Measurements from ENCODE around the gene ALS2.

DNA sequence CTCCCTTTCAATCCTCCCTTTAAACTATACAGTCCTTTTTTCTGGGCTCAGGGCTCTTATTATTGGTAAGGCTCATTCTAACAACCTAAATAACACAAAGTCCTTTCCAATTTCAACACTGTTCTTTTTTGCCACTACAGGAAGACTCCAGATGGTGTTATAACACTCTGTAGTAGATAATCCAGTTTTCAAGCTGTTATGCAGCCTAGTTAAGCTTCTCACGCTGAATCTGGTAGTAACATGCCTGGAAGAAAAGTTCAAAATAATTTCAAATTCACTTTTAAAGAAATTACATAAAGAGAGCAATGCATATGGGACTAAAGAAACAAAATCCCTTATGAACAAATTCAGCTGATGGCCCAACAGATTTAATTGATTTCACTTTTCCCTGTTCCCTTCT lies 79.1 kb downstream of the ALS2 start:
- TF ChIP-seq, protein P1, sequence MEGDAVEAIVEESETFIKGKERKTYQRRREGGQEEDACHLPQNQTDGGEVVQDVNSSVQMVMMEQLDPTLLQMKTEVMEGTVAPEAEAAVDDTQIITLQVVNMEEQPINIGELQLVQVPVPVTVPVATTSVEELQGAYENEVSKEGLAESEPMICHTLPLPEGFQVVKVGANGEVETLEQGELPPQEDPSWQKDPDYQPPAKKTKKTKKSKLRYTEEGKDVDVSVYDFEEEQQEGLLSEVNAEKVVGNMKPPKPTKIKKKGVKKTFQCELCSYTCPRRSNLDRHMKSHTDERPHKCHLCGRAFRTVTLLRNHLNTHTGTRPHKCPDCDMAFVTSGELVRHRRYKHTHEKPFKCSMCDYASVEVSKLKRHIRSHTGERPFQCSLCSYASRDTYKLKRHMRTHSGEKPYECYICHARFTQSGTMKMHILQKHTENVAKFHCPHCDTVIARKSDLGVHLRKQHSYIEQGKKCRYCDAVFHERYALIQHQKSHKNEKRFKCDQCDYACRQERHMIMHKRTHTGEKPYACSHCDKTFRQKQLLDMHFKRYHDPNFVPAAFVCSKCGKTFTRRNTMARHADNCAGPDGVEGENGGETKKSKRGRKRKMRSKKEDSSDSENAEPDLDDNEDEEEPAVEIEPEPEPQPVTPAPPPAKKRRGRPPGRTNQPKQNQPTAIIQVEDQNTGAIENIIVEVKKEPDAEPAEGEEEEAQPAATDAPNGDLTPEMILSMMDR (IDR thresholded peaks at IDR 0.05): no peak
- TF ChIP-seq POLR2A (IDR thresholded peaks at IDR 0.05): no peak
